ENCODE measurements around the gene SAMSN1.

SAMSN1 gene

DNA sequence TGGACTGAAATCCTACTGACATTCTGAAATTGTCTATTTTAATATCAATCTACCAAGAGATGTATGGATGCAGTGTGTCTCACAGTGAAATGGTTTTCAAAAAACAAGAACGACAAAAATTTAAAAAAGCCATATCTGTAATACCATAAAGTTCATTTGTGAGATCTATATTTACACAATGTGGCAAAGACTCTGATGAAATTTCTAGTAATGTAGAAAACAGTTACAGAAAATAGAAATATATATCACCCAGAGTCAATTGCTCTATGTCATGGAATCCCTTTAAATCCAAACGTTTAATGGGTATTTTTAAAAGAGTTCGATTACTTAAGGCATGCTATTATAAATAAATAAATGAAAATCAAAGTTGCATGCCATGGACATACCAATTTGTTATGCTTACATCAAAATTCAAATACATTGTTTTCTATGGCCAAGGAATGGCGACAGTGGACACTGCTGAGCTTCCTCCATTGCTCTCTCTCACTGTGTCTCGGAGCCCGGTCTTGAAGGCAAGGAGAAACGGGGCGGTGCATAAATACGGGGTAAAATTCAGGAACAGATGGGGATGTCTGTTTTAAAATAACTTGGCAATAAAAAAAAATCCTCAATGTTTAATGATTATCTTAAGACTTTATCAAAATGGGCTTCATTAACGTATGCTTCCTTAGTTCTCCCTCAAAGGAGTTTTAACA, 37.0 kb upstream of the SAMSN1 start:
- H2AFZ ChIP-seq (ENCODE audit: low read length) = peak overlapping the region; percentile 72
- TF ChIP-seq EZH2 (IDR thresholded peaks at IDR 0.05; ENCODE audit: borderline replicate concordance, low read length) = no peak
- H3K4me2 ChIP-seq (ENCODE audit: low read length) = no peak overlapping the region

DNA sequence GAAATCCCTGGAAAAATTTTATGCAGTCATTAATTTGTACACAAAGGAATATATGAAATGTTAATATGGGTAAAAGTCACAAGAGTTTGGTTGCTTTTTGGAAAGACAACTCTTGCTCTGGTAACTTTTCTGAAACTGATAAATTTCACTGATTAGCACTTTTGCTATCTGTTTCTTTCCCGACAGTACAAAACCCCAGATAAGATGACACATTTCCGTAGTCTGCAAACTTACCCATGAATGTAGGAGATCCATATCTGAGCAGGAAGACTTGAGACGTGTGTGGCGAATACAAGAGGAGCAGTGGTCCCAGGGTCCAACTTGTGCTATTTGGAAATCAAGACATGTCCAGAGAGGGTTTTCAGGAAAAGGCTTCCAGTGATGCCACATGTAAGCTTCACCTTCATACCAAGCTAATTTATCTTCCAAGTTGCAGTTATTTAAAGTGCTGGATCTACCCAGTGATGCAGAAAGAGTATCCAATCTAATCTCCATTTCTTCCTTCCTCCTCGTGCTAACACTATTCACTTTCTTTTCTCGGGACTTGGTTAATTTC, 35.9 kb upstream of the SAMSN1 start:
- H3K9ac ChIP-seq (ENCODE audit: low read length) = no peak overlapping the region
- TF ChIP-seq, protein P1, sequence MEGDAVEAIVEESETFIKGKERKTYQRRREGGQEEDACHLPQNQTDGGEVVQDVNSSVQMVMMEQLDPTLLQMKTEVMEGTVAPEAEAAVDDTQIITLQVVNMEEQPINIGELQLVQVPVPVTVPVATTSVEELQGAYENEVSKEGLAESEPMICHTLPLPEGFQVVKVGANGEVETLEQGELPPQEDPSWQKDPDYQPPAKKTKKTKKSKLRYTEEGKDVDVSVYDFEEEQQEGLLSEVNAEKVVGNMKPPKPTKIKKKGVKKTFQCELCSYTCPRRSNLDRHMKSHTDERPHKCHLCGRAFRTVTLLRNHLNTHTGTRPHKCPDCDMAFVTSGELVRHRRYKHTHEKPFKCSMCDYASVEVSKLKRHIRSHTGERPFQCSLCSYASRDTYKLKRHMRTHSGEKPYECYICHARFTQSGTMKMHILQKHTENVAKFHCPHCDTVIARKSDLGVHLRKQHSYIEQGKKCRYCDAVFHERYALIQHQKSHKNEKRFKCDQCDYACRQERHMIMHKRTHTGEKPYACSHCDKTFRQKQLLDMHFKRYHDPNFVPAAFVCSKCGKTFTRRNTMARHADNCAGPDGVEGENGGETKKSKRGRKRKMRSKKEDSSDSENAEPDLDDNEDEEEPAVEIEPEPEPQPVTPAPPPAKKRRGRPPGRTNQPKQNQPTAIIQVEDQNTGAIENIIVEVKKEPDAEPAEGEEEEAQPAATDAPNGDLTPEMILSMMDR (IDR thresholded peaks at IDR 0.05; ENCODE audit: low read length) = no peak
- TF ChIP-seq EZH2 (IDR thresholded peaks at IDR 0.05; ENCODE audit: borderline replicate concordance, low read length) = no peak
- H3F3A ChIP-seq (ENCODE audit: insufficient read depth, low read length) = no peaks in the 10 kb centered on the region
- no peaks in the 10 kb centered on the region for H3K36me3 ChIP-seq (ENCODE audit: insufficient read depth, low read length)
- no peaks in the 10 kb centered on the region for H3K9me2 ChIP-seq (ENCODE audit: low read depth, low read length)
- no peaks in the 10 kb centered on the region for H4K20me1 ChIP-seq (ENCODE audit: insufficient read depth, low read length)
- no peaks in the 10 kb centered on the region for H3K9me3 ChIP-seq (ENCODE audit: low read length)
- no peak overlapping the region for H3K4me2 ChIP-seq (ENCODE audit: low read length)
- H3K4me3 ChIP-seq (ENCODE audit: low read depth, low read length, poor library complexity, severe bottlenecking) = no peak overlapping the region
- no peaks in the 10 kb centered on the region for H3K27me3 ChIP-seq (ENCODE audit: insufficient read depth, low read length)
- H3K27ac ChIP-seq (ENCODE audit: low read depth, low read length, poor library complexity, severe bottlenecking) = no peak overlapping the region
- no peaks in the 10 kb centered on the region for H3K4me1 ChIP-seq (ENCODE audit: insufficient read depth, low read length, severe bottlenecking)
- H3K79me2 ChIP-seq (ENCODE audit: insufficient read depth, low read length) = no peaks in the 10 kb centered on the region
- H2AFZ ChIP-seq (ENCODE audit: low read length) = no peak overlapping the region

More for the DNA sequence above, 37.0 kb upstream of the SAMSN1 start:
- Histone ChIP-seq H3K9me3 (ENCODE audit: low read length) (no peaks in the 10 kb centered on the region), H3K9ac (ENCODE audit: low read length) (no peak overlapping the region), H3K4me3 (ENCODE audit: low read depth, low read length, poor library complexity, severe bottlenecking) (no peak overlapping the region), H3F3A (ENCODE audit: insufficient read depth, low read length) (no peaks in the 10 kb centered on the region), H3K36me3 (ENCODE audit: insufficient read depth, low read length) (no peaks in the 10 kb centered on the region), H3K27me3 (ENCODE audit: insufficient read depth, low read length) (no peaks in the 10 kb centered on the region), H3K4me1 (ENCODE audit: insufficient read depth, low read length, severe bottlenecking) (no peaks in the 10 kb centered on the region), H3K9me2 (ENCODE audit: low read depth, low read length) (no peaks in the 10 kb centered on the region), H4K20me1 (ENCODE audit: insufficient read depth, low read length) (no peaks in the 10 kb centered on the region), H3K27ac (ENCODE audit: low read depth, low read length, poor library complexity, severe bottlenecking) (no peak overlapping the region), H3K79me2 (ENCODE audit: insufficient read depth, low read length) (no peaks in the 10 kb centered on the region)

DNA sequence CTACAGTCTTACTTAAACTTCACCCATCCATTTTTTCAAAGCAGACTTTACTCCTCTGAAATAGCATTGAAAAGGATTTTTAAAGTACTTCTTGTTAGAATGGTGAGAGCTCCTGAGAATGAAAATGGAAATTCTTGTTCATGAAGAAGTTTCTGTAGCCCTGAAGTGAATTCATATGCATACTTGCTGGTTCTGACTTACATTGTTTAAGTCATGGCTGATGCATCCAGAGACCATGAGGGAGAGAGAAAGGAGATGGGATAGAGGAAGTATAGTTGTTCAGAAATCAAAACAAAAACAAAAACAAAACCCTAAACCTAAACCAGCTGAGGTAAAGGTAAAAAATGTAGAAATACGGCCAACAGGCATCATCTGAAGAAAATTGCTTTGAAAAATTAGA, 27.1 kb upstream of the SAMSN1 start:
- H4K20me1 ChIP-seq (ENCODE audit: insufficient read depth, low read length) = no peaks in the 10 kb centered on the region
- no peak overlapping the region for H3K4me2 ChIP-seq (ENCODE audit: low read length)
- no peaks in the 10 kb centered on the region for H3K27me3 ChIP-seq (ENCODE audit: insufficient read depth, low read length)
- TF ChIP-seq, protein P1 (IDR thresholded peaks at IDR 0.05; ENCODE audit: low read length) = no peak
- no peak for TF ChIP-seq EZH2 (IDR thresholded peaks at IDR 0.05; ENCODE audit: borderline replicate concordance, low read length)
- no peak overlapping the region for H3K9ac ChIP-seq (ENCODE audit: low read length)
- no peaks in the 10 kb centered on the region for H3K9me2 ChIP-seq (ENCODE audit: low read depth, low read length)
- H3K4me1 ChIP-seq (ENCODE audit: insufficient read depth, low read length, severe bottlenecking) = peaks cover 36% of the 10 kb centered on the region
- H2AFZ ChIP-seq (ENCODE audit: low read length) = peak overlapping the region; percentile 7; the same call in 1 of the 2 replicates
- no peaks in the 10 kb centered on the region for H3K36me3 ChIP-seq (ENCODE audit: insufficient read depth, low read length)
- H3K4me3 ChIP-seq (ENCODE audit: low read depth, low read length, poor library complexity, severe bottlenecking) = no peak overlapping the region
- peak overlapping the region; percentile 46 for H3K27ac ChIP-seq (ENCODE audit: low read depth, low read length, poor library complexity, severe bottlenecking)
- no peaks in the 10 kb centered on the region for H3K79me2 ChIP-seq (ENCODE audit: insufficient read depth, low read length)
- H3K9me3 ChIP-seq (ENCODE audit: low read length) = no peaks in the 10 kb centered on the region
- H3F3A ChIP-seq (ENCODE audit: insufficient read depth, low read length) = no peaks in the 10 kb centered on the region

Data from OCI-LY1 (cell line).